AG09319 (cell line): ENCODE data around the gene DGKZ.

Experiments
- DNase-seq: peaks from one replicate; pipeline ENCODE4 v3.0.0-alpha.2; 2010; ENCODE audit warnings: low read depth; ENCODE audit errors: extremely low read depth
- TF ChIP-seq, protein P1 (sequence below): IDR thresholded peaks from 2 replicates; pipeline ENCODE4 v1.5.1; 2011; ENCODE audit warnings: low read depth, mild to moderate bottlenecking, inconsistent platforms, low read length, moderate library complexity

Gene DGKZ

DNA sequence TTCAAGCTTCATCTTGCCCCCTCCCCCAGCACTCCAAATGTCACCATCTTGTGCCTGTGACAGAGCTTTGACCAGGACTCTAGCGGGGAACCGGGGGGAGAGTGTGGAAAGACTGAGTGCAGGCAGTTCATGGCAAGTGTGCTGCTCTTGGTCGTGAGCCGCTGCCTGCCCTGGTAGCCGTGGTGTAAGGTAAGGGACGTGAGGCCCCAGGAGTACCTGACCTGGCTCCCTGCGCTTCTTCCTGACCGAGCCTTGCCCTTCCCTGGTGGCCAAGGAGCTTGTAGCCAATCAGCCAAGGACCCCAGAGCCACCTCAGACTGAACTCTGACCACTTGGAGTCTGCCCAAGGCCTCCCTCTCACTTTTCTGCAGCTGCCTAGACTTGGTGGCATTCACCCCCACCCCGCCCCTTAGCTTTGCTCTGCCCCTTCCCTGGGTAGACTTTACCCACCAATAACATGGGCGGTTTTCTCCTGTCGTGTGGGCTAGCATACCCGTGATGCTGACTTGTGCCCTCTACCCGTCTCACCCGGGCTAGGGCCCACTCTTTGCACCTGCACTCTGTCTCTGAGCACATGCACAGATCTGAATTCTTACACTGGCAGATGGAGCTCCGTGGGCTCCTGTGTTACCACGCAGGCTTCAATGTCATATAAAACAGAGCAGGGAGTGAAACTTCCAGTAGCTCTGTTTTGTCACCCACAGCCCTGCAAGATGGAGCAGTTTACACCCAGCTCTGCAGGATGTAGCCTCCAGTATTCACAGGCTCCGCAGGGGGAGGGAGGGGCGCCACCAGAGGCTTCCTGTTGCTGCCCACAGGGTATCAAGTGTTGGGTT, 1.5 kb downstream of the DGKZ start:
- TF ChIP-seq, protein P1, sequence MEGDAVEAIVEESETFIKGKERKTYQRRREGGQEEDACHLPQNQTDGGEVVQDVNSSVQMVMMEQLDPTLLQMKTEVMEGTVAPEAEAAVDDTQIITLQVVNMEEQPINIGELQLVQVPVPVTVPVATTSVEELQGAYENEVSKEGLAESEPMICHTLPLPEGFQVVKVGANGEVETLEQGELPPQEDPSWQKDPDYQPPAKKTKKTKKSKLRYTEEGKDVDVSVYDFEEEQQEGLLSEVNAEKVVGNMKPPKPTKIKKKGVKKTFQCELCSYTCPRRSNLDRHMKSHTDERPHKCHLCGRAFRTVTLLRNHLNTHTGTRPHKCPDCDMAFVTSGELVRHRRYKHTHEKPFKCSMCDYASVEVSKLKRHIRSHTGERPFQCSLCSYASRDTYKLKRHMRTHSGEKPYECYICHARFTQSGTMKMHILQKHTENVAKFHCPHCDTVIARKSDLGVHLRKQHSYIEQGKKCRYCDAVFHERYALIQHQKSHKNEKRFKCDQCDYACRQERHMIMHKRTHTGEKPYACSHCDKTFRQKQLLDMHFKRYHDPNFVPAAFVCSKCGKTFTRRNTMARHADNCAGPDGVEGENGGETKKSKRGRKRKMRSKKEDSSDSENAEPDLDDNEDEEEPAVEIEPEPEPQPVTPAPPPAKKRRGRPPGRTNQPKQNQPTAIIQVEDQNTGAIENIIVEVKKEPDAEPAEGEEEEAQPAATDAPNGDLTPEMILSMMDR: no peak
- no peak for DNase-seq

DNA sequence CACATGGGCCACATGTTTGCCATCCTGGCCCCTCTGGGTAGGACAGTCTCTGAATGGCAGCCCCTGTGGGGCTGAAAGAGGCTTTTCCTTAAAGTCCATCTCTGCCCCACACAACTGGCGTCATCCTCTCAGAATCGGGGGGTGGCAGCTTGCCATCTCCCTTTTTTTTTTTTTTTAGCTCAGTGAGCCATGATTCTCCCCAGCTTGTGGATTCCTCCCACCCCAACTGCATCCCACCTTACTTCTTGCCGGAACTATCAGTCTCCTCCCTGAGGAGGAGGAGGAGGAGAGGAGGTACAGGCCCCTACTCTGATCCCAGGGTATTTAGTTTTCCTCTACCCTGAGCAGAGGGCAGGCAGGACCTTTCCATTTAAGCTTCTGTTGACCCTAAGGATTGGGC, 3.4 kb downstream of the DGKZ start:
- no peak for DNase-seq
- TF ChIP-seq, protein P1: no peak

DNA sequence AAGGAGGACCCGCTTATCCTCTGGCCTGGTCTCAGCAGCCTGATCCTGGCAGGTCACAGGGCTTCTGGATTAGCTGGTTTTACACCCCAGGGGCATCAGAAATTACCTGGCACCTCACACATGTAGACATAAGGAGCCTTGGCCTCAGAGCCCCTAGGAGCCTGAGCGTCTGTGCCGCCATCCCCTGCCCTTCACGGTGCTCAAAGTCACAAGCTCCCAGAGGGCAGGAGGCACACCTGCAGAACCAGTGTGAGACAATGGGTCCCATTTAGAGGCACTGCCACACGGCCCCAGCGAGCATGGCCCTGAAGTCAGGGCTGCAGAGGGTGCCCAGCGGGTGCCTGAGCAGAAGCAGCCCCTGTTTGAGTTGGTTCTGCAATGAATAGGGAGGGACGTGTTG, 3.9 kb downstream of the DGKZ start:
- no peak for DNase-seq
- TF ChIP-seq, protein P1: no peak

DNA sequence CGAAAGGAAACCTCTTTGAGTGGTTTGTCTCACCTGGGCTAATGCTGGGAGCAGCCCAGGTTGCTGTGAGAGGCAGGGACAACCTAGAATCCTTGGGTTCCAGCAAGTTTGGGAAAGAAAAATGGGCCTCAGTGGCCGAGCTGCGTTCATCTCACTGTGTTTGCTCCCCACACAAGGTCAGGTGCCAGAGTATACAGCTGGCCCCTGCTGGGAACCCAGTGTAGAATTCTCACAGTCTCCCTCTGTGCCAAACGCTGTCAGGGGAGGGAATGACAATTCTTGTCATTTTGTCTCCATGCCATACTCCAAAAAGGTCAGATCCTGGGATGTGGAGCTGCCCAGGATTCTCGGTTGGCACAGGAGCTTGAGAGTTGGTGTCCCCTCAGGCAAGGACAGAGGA, 4.3 kb downstream of the DGKZ start:
- no peak for DNase-seq

DNA sequence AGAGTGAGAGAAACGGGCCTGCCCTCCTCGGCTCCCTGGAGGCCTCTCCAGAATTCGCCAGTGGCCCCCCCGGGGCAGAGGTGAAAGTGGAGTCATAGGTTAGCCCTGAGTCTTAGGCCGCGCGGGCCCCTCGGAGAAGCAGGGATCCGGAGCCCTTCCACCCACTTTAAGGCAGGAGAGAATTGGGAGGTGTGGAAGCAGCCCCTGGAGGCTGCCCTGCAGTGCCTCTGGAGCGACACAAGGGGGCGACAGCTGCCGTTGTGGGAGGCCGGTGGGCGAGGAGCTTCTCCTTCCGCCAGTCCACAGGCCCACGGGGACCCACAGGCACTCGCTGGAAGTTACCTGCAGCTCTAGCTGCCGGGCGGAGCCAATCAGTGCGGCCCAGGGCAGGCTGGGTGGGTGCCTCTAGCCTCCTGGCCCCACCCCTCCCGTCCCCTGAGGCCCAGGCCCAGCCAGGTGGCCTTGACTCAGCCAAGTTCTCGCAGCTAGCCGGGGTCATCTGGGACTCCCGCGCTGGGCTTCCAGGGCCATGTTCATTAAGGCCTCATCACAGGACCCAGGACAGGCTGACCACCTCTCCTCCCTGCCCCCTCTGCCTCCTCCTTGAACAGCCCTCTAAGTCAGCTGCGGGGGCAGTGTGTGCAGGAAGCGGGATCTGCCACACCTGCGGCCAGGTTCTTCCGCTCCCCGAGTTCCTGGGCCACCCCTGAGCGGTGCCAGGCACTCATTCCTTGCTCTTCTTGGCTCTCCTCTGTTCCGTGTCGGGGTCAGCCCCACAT, 5.0 kb downstream of the DGKZ start:
- no peak for DNase-seq
- TF ChIP-seq, protein P1: peak; percentile 68

More for the DNA sequence above, 4.3 kb downstream of the DGKZ start:
- TF ChIP-seq, protein P1: no peak

DNA sequence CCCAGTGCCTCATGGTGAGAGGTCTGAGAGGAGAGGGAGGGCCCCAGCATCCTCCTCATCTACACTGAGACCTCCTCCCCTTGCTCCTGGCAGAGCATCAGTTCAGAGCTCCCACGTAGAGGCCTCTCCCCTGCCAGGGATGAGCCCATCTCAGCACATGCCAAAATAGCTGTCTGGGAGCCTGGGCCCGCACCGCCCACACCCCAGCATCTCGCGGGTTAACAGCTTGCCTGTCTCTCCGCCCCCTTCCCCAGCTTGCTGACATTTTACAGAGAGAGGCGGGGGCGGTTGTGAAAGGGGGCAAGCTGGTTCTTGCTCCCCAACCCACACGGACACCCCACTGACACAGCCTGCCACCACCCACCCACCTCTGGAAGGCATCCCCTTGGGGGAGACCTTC, 6.4 kb downstream of the DGKZ start:
- TF ChIP-seq, protein P1: no peak

DNA sequence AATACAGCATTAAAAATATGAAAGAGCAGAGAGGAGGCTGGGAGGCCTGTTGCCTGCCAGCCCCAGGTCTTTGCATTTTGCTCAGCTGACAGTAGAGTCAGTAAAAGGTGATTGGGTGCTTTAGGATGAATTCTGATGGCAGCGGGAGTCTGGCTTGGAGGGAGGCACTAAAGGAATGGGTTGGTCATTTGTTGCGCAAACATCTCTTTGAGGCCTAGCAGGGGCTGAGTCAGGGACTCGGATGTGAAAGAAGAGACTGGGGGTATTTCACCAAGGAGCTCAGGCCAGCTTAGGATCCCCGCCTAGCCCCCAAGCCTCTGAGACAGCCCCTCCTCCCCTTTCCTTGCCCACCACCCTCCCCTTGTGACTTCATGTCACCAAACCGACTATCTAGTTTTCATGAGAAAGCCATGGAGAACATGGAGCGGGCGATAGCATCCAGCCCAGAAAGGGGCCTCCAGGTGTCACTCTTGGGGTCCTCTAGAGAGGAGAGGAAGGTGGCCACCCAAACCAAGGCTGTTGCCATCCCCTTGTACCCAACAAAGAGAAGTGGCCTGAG, 9.7 kb downstream of the DGKZ start:
- TF ChIP-seq, protein P1: no peak
- DNase-seq: no peak

More for the DNA sequence above, 6.4 kb downstream of the DGKZ start:
- DNase-seq: no peak
